Type B pancreatic cell (in vitro differentiated cells): ENCODE results near the gene SLC25A23. TPM values are rescaled to one million over a fixed set of nuclear protein-coding genes. Genes with fewer than 3 reads are reported as not detected.
A peak's percentile ranks its signal among the peaks of the same experiment; 100 is the strongest.

Source experiments
- DNase-seq: peaks from one replicate; pipeline ENCODE4 v3.0.0; 2021; ENCODE audit warnings: mixed read lengths; ENCODE audit not compliant: unreplicated experiment; ENCODE audit errors: extremely low spot score
- H3K27ac Mint-ChIP-seq: 2 replicates; pipeline ENCODE4 v1.8.0; 2021; ENCODE audit warnings: mild to moderate bottlenecking, mixed read lengths
- H3K27me3 Mint-ChIP-seq: 2 replicates; pipeline ENCODE4 v1.8.0; 2021; ENCODE audit warnings: mixed read lengths
- H3K36me3 Mint-ChIP-seq: 2 replicates; pipeline ENCODE4 v1.8.0; 2021; ENCODE audit warnings: mixed read lengths
- H3K4me1 Mint-ChIP-seq: one replicate; pipeline ENCODE4 v1.8.0; 2021; ENCODE audit warnings: mixed read lengths; ENCODE audit not compliant: unreplicated experiment
- H3K4me3 Mint-ChIP-seq: 2 replicates; pipeline ENCODE4 v1.8.0; 2021; ENCODE audit warnings: mild to moderate bottlenecking, mixed read lengths
- H3K9me3 Mint-ChIP-seq: 2 replicates; pipeline ENCODE4 v1.8.0; 2021; ENCODE audit warnings: mixed read lengths
- CTCF ChIP-seq: fragments of 200-600 bp; sonication (generic); conservative IDR thresholded peaks from 2 replicates; pipeline ENCODE4 v1.5.0; 2021; ENCODE audit warnings: antibody characterized with exemption, mild to moderate bottlenecking
- total RNA-seq: library from RNA; stranded (reverse); gene quantifications from 2 replicates; pipeline ENCODE4 v1.2.1, GENCODE V29; 2021; ENCODE audit warnings: low replicate concordance

Gene SLC25A23
- total RNA-seq, 1 donor from 2014 or later, result 67.5 TPM

- DNase-seq, result no peak
- H3K36me3 Mint-ChIP-seq, result no peaks in the 10 kb centered on the region
- TF ChIP-seq CTCF, result no peak
- peaks cover 28% of the 10 kb centered on the region for H3K27me3 Mint-ChIP-seq
- no peaks in the 10 kb centered on the region for H3K4me1 Mint-ChIP-seq
- no peak overlapping the region for H3K27ac Mint-ChIP-seq
- no peaks in the 10 kb centered on the region for H3K9me3 Mint-ChIP-seq
- H3K4me3 Mint-ChIP-seq, result no peak overlapping the region
Measured at GRCh38 chr19:6478815-6479214, 19.2 kb upstream of the SLC25A23 start.

GRCh38 chr19:6476896-6477431 is 17.4 kb upstream of the SLC25A23 start:
- Mint-ChIP-seq H3K27me3 (peaks cover 27% of the 10 kb centered on the region), H3K4me1 (no peaks in the 10 kb centered on the region)

GRCh38 chr19:6476155-6476895 is 16.7 kb upstream of the SLC25A23 start:
- no peaks in the 10 kb centered on the region for H3K36me3 Mint-ChIP-seq
- no peaks in the 10 kb centered on the region for H3K9me3 Mint-ChIP-seq
- peaks cover 26% of the 10 kb centered on the region for H3K27me3 Mint-ChIP-seq
- no peaks in the 10 kb centered on the region for H3K4me1 Mint-ChIP-seq
- no peak for TF ChIP-seq CTCF
- H3K27ac Mint-ChIP-seq, result peak overlapping the region; percentile 81
- H3K4me3 Mint-ChIP-seq, result peak overlapping the region; percentile 86
- DNase-seq, result peak; percentile 85

More at GRCh38 chr19:6476896-6477431, 17.4 kb upstream of the SLC25A23 start:
- TF ChIP-seq CTCF, result no peak
- no peak for DNase-seq
- Mint-ChIP-seq H3K27ac (no peak overlapping the region), H3K4me3 (peak overlapping the region; percentile 86), H3K36me3 (no peaks in the 10 kb centered on the region), H3K9me3 (no peaks in the 10 kb centered on the region)

- DNase-seq, result no peak
- H3K36me3 Mint-ChIP-seq, result no peaks in the 10 kb centered on the region
- peak overlapping the region; percentile 81 for H3K27ac Mint-ChIP-seq
- peak overlapping the region; percentile 86 for H3K4me3 Mint-ChIP-seq
- H3K27me3 Mint-ChIP-seq, result peaks cover 19% of the 10 kb centered on the region
- no peaks in the 10 kb centered on the region for H3K9me3 Mint-ChIP-seq
- TF ChIP-seq CTCF, result no peak
- H3K4me1 Mint-ChIP-seq, result no peaks in the 10 kb centered on the region
Measured at GRCh38 chr19:6475321-6476108, 15.9 kb upstream of the SLC25A23 start.

- H3K27me3 Mint-ChIP-seq, result peaks cover 12% of the 10 kb centered on the region
- H3K4me3 Mint-ChIP-seq, result peak overlapping the region; percentile 39
- no peak for TF ChIP-seq CTCF
- no peak for DNase-seq
- no peak overlapping the region for H3K27ac Mint-ChIP-seq
- H3K36me3 Mint-ChIP-seq, result no peaks in the 10 kb centered on the region
- H3K4me1 Mint-ChIP-seq, result no peaks in the 10 kb centered on the region
- H3K9me3 Mint-ChIP-seq, result no peaks in the 10 kb centered on the region
Measured at GRCh38 chr19:6473647-6474046, 14.1 kb upstream of the SLC25A23 start.
